Measurements from ENCODE around the gene PPDPF. TPM values are rescaled to one million over a fixed set of nuclear protein-coding genes. Genes with fewer than 3 reads are reported as not detected.

PPDPF gene
- total and polyA plus RNA-seq, 2 of the 8 experiments (the other 6 are each of a cell fraction or from before 2014, with no cell fraction given): 30.5 to 138 TPM

DNA sequence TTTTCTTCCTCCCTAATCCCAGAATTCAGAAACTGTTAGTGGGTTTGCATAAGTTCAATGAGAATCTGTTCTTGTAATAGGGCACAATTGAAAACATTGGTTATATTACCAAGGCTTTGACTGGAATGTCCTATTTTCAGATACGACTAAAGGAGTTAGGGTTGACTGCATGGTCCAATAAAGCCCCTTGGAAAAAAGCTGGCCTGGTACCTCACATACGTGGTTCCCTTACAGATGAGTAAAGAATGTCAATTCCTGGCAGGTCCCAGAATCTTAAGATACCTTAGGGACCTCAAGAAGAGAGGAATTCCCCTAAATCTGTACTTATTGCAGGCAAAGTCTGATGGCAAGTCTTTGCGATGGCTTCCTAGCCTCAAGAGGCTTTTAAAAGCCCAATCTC lies 4.6 kb downstream of the PPDPF start:
- WGBS, 2 experiments (ENCODE audit: extremely low coverage in 1 of 2, insufficient coverage in 1 of 2, insufficient read length in 1 of 2, insufficient replicate concordance in 2 of 2, low coverage in 1 of 2, low lambda C conversion rate in 2 of 2, missing lambda C conversion rate in 1 of 2): 91% methylated on average over 3 of the region's 3 CpGs; no CpG with 5 or more reads in 1 of the 2 experiments
- Histone ChIP-seq H3K4ac (replicated peaks; ENCODE audit: insufficient read length, low read depth, low read length) (no peak overlapping the region), H3K27ac (ENCODE audit: low read depth, low read length) (no peak overlapping the region), H3K23me2 (ENCODE audit: low read depth, low read length) (peaks cover 7% of the 10 kb centered on the region; the same call in 1 of the 2 replicates), H2BK12ac (ENCODE audit: low read depth, low read length) (no peak overlapping the region), H3K27me3 (replicated peaks in 1 of 4; ENCODE audit: control insufficient read depth in 3 of 4, extremely low read depth in 1 of 4, insufficient read depth in 3 of 4, low read length in 3 of 4) (no peaks in the 10 kb centered on the region), H4K5ac (ENCODE audit: insufficient read length, low read depth, low read length) (no peak overlapping the region), H2AFZ (ENCODE audit: low read length) (no peak overlapping the region), H2AK5ac (ENCODE audit: low read depth, low read length) (no peak overlapping the region), H3K9ac (replicated peaks in 1 of 4; ENCODE audit: extremely low read depth in 1 of 4, low read depth in 3 of 4, low read length in 3 of 4) (no peak overlapping the region), H3K79me1 (ENCODE audit: low read depth, low read length) (peaks cover 7% of the 10 kb centered on the region; the same call in 1 of the 2 replicates), H3K4me3 (ENCODE audit: extremely low read depth in 1 of 4, insufficient read depth in 2 of 4, low read depth in 3 of 4, low read length in 4 of 4) (no peak overlapping the region), H3K79me2 (ENCODE audit: control insufficient read depth in 1 of 2, insufficient read depth in 2 of 2, low read length in 2 of 2) (peaks cover 0 to 4% of the 10 kb centered on the region in 2 experiments; a peak in 1 of 4 replicates), H2BK15ac (ENCODE audit: low read length) (no peak overlapping the region), H3K9me3 (ENCODE audit: insufficient read depth in 2 of 2, low read depth in 1 of 2, low read length in 1 of 2) (no peaks in the 10 kb centered on the region), H4K20me1 (replicated peaks in 1 of 2; ENCODE audit: control insufficient read depth in 1 of 2, insufficient read depth in 2 of 2, low read length in 2 of 2) (peaks cover 3 to 14% of the 10 kb centered on the region in 2 experiments), H2BK20ac (ENCODE audit: low read length) (no peak overlapping the region), H4K8ac (ENCODE audit: extremely low read depth, insufficient read depth, low read length) (no peak overlapping the region), H3K36me3 (ENCODE audit: control insufficient read depth in 2 of 4, insufficient read depth in 4 of 4, low read length in 3 of 4) (peaks cover 0 to 14% (median 0%) of the 10 kb centered on the region in 4 experiments; a peak in 2 of 8 replicates), H3K23ac (ENCODE audit: insufficient read length) (no peak overlapping the region), H3K14ac (ENCODE audit: insufficient read length) (no peak overlapping the region), H2BK120ac (replicated peaks; ENCODE audit: low read depth, low read length) (no peak overlapping the region), H3K18ac (ENCODE audit: extremely low read depth, low read length) (no peak overlapping the region), H3K4me1 (replicated peaks in 1 of 4; ENCODE audit: control insufficient read depth in 3 of 4, insufficient read depth in 4 of 4, low read length in 3 of 4) (peaks cover 0 to 10% (median 3%) of the 10 kb centered on the region in 4 experiments; a peak in 3 of 7 replicates), H4K91ac (replicated peaks; ENCODE audit: insufficient read length, low read length) (no peak overlapping the region), H2BK5ac (ENCODE audit: low read depth, low read length) (no peak overlapping the region), H3K56ac (replicated peaks; ENCODE audit: insufficient read length, low read depth, low read length) (no peak overlapping the region), H3K4me2 (ENCODE audit: insufficient read depth in 1 of 2, low read depth in 2 of 2, low read length in 2 of 2) (no peak overlapping the region)
- FAIRE-seq: no peak
- CTCF ChIA-PET (ENCODE audit: partially characterized antibody): interaction anchor here (1.2 kb wide), 1 partner anchor 9 kb away, joined by 3 read pairs; no protein-coding TSS in a partner anchor
- TF ChIP-seq SP2 (IDR thresholded peaks at IDR 0.05; ENCODE audit: low read length): no peak
- no peak for TF ChIP-seq CTBP2 (IDR thresholded peaks at IDR 0.05; ENCODE audit: borderline replicate concordance, insufficient read depth, insufficient read length, low read length)
- 0 out of 2 replicates have a peak, but pooled peaks have one; percentile 8 for TF ChIP-seq POLR2AphosphoS5 (IDR thresholded peaks at IDR 0.05; ENCODE audit: low read depth, low read length)
- POLR2A ChIA-PET (ENCODE audit: partially characterized antibody): interaction anchor here (0.6 to 1.3 kb wide), 5 partner anchors 11 to 422 kb away, joined by 3 to 6 read pairs (median 4); no protein-coding TSS in a partner anchor
- DNase-seq (ENCODE audit: low read depth in 1 of 2, low spot score in 2 of 2): no peak

Measured in H1 (cell line).